H1 (cell line): Measurements from ENCODE around the gene MRM2. TPM values are rescaled to one million over a fixed set of nuclear protein-coding genes. Genes with fewer than 3 reads are reported as not detected.

Experiments used
- CTCF ChIA-PET: fragments of 300-600 bp; sonication (Branson Sonifier 250); formaldehyde crosslinking; loops from one replicate; lab custom pipeline; 2021; ENCODE audit not compliant: partially characterized antibody; lab: Charles Lee
- POLR2A ChIA-PET: fragments of 300-600 bp; sonication (Branson Sonifier 250); formaldehyde crosslinking; loops from one replicate; lab custom pipeline; 2021; ENCODE audit warnings: inconsistent platforms; ENCODE audit not compliant: partially characterized antibody; lab: Charles Lee
- DNase-seq, 2 experiments: peaks; one replicate each; pipeline versions ENCODE4 v3.0.0 to v3.0.0-alpha.2; 2010 to 2022; ENCODE audit warnings: low spot score in 2 of 2, low read depth in 1 of 2, mixed read lengths in 1 of 2
- FAIRE-seq: peaks from 2 replicates; lab custom pipeline; 2011; peaks lifted over from hg19 to GRCh38; lab: Jason Lieb, UNC
- H2AFZ ChIP-seq: 2 replicates; pipeline ENCODE4 v1.8.1; 2012; ENCODE audit warnings: low read length, inconsistent platforms
- H2AK5ac ChIP-seq: 2 replicates; pipeline ENCODE4 v1.6.1; 2013; ENCODE audit warnings: low read depth, low read length
- H2BK120ac ChIP-seq: replicated peaks from 2 replicates; pipeline ENCODE3; 2013; ENCODE audit warnings: low read depth, low read length, inconsistent platforms
- H2BK12ac ChIP-seq: 2 replicates; pipeline ENCODE4 v1.6.1; 2013; ENCODE audit warnings: low read depth, low read length
- H2BK15ac ChIP-seq: 2 replicates; pipeline ENCODE4 v1.6.1; 2013; ENCODE audit warnings: low read length
- H2BK20ac ChIP-seq: 2 replicates; pipeline ENCODE4 v1.6.1; 2013; ENCODE audit warnings: low read length
- H2BK5ac ChIP-seq: 2 replicates; pipeline ENCODE4 v1.6.1; 2013; ENCODE audit warnings: low read depth, low read length
- H3K14ac ChIP-seq: 2 replicates; pipeline ENCODE4 v1.6.1; 2013; ENCODE audit warnings: inconsistent platforms; ENCODE audit not compliant: insufficient read length
- H3K18ac ChIP-seq: 2 replicates; pipeline ENCODE4 v1.6.1; 2013; ENCODE audit warnings: low read length; ENCODE audit errors: extremely low read depth
- H3K23ac ChIP-seq: 2 replicates; pipeline ENCODE4 v1.6.1; 2013; ENCODE audit warnings: inconsistent platforms; ENCODE audit not compliant: insufficient read length
- H3K23me2 ChIP-seq: 2 replicates; pipeline ENCODE4 v1.6.1; 2013; ENCODE audit warnings: low read depth, low read length
- H3K27ac ChIP-seq: 2 replicates; pipeline ENCODE4 v1.6.1; 2011; ENCODE audit warnings: low read depth, low read length, inconsistent platforms
- H3K27me3 ChIP-seq, 4 experiments: replicated peaks in 1 of 4; 1 replicate in 1 of 4; 2 replicates in 3 of 4; pipeline versions ENCODE4 v1.6.1 to v1.8.1; 2011 to 2013; ENCODE audit warnings: low read length in 3 of 4, mild to moderate bottlenecking in 3 of 4, inconsistent platforms in 2 of 4, mixed read lengths in 2 of 4, moderate library complexity in 1 of 4; ENCODE audit not compliant: control insufficient read depth in 3 of 4, insufficient read depth in 3 of 4; ENCODE audit errors: extremely low read depth in 1 of 4
- H3K36me3 ChIP-seq, 4 experiments: 2 replicates each; pipeline versions ENCODE4 v1.6.1 to v1.8.1; 2011 to 2013; ENCODE audit warnings: mild to moderate bottlenecking in 4 of 4, low read length in 3 of 4, moderate library complexity in 2 of 4, control low read depth in 1 of 4, inconsistent platforms in 1 of 4; ENCODE audit not compliant: insufficient read depth in 4 of 4, control insufficient read depth in 2 of 4
- H3K4ac ChIP-seq: replicated peaks from 2 replicates; pipeline ENCODE3; 2013; ENCODE audit warnings: low read length, low read depth, mixed read lengths, inconsistent platforms; ENCODE audit not compliant: insufficient read length
- H3K4me1 ChIP-seq, 4 experiments: replicated peaks in 1 of 4; 1 replicate in 1 of 4; 2 replicates in 3 of 4; pipeline versions ENCODE4 v1.6.1 to v1.8.1; 2011 to 2013; ENCODE audit warnings: low read length in 3 of 4, inconsistent platforms in 2 of 4, mixed read lengths in 1 of 4; ENCODE audit not compliant: insufficient read depth in 4 of 4, control insufficient read depth in 3 of 4
- H3K4me2 ChIP-seq, 2 experiments: 2 replicates each; pipeline versions ENCODE4 v1.6.1 to v1.8.1; 2011 to 2013; ENCODE audit warnings: low read depth in 2 of 2, low read length in 2 of 2, control low read depth in 1 of 2, inconsistent platforms in 1 of 2, mild to moderate bottlenecking in 1 of 2; ENCODE audit not compliant: insufficient read depth in 1 of 2
- H3K4me3 ChIP-seq, 4 experiments: fragments of 200-600, 300-600 bp in 1 of 4; sonication (generic), shearing (Covaris generic), sonication (Bioruptor Twin) in 1 of 4; 2 replicates each; pipeline versions ENCODE4 v1.5.1 to v1.8.1; 2011 to 2016; ENCODE audit warnings: low read length in 4 of 4, low read depth in 3 of 4, control low read depth in 2 of 4, inconsistent platforms in 2 of 4, mild to moderate bottlenecking in 2 of 4, mixed read lengths in 1 of 4, moderate library complexity in 1 of 4; ENCODE audit not compliant: insufficient read depth in 2 of 4; ENCODE audit errors: extremely low read depth in 1 of 4
- H3K56ac ChIP-seq: replicated peaks from 2 replicates; pipeline ENCODE3; 2013; ENCODE audit warnings: low read depth, mild to moderate bottlenecking, mixed read lengths, low read length, inconsistent platforms; ENCODE audit not compliant: insufficient read length
- H3K79me1 ChIP-seq: 2 replicates; pipeline ENCODE4 v1.6.1; 2013; ENCODE audit warnings: low read depth, low read length, control low read depth
- H3K79me2 ChIP-seq, 2 experiments: 2 replicates each; pipeline versions ENCODE4 v1.6.1 to v1.8.1; 2012 to 2013; ENCODE audit warnings: low read length in 2 of 2, mild to moderate bottlenecking in 2 of 2, inconsistent platforms in 1 of 2; ENCODE audit not compliant: insufficient read depth in 2 of 2, control insufficient read depth in 1 of 2
- H3K9ac ChIP-seq, 4 experiments: replicated peaks in 1 of 4; 1 replicate in 1 of 4; 2 replicates in 3 of 4; pipeline versions ENCODE4 v1.6.1 to v1.8.1; 2011 to 2013; ENCODE audit warnings: low read depth in 3 of 4, low read length in 3 of 4, control low read depth in 2 of 4, mild to moderate bottlenecking in 2 of 4, moderate library complexity in 2 of 4, inconsistent platforms in 1 of 4; ENCODE audit errors: extremely low read depth in 1 of 4
- H3K9me3 ChIP-seq, 2 experiments: 2 replicates each; pipeline versions ENCODE4 v1.6.1 to v1.8.1; 2012 to 2013; ENCODE audit warnings: mild to moderate bottlenecking in 2 of 2, moderate library complexity in 2 of 2, control low read depth in 1 of 2, inconsistent platforms in 1 of 2, low read depth in 1 of 2, low read length in 1 of 2, mixed read lengths in 1 of 2; ENCODE audit not compliant: insufficient read depth in 2 of 2
- H4K20me1 ChIP-seq, 2 experiments: replicated peaks in 1 of 2; 2 replicates each; pipeline versions ENCODE3 to v1.8.1; 2011 to 2013; ENCODE audit warnings: inconsistent platforms in 2 of 2, low read length in 2 of 2, mild to moderate bottlenecking in 1 of 2; ENCODE audit not compliant: insufficient read depth in 2 of 2, control insufficient read depth in 1 of 2
- H4K5ac ChIP-seq: 2 replicates; pipeline ENCODE4 v1.6.1; 2013; ENCODE audit warnings: low read length, low read depth, mixed read lengths, inconsistent platforms; ENCODE audit not compliant: insufficient read length
- H4K8ac ChIP-seq: 2 replicates; pipeline ENCODE4 v1.8.0; 2013; ENCODE audit warnings: mild to moderate bottlenecking, moderate library complexity, low read length, inconsistent platforms; ENCODE audit not compliant: insufficient read depth; ENCODE audit errors: extremely low read depth
- H4K91ac ChIP-seq: replicated peaks from 2 replicates; pipeline ENCODE3; 2013; ENCODE audit warnings: low read length, mixed read lengths, inconsistent platforms; ENCODE audit not compliant: insufficient read length
- E2F6 ChIP-seq: IDR thresholded peaks from 2 replicates; pipeline ENCODE4 v1.6.1; 2012; ENCODE audit warnings: inconsistent platforms
- JUND ChIP-seq: IDR thresholded peaks from 2 replicates; pipeline ENCODE4 v1.6.1; 2011; ENCODE audit warnings: mild to moderate bottlenecking, improper control_type of control experiment, low read length
- POLR2AphosphoS5 ChIP-seq: IDR thresholded peaks from 2 replicates; pipeline ENCODE4 v1.6.1; 2011; ENCODE audit warnings: low read depth, low read length
- SIN3A ChIP-seq, 2 experiments: IDR thresholded peaks in 1 of 2; conservative IDR thresholded peaks in 1 of 2; 2 replicates each; pipeline ENCODE4 v1.6.1; 2011 to 2012; ENCODE audit warnings: low read length in 2 of 2, improper control_type of control experiment in 1 of 2, low read depth in 1 of 2, mild to moderate bottlenecking in 1 of 2
- whole genome bisulfite sequencing, 2 experiments: shearing (Covaris generic) in 1 of 2; methylation state at CpG; one replicate each; pipeline versions ENCODE4 v1.1.6 to v1.1.7; 2013 to 2015; ENCODE audit warnings: low lambda C conversion rate in 2 of 2, mixed read lengths in 2 of 2, inconsistent platforms in 1 of 2, low coverage in 1 of 2, missing lambda C conversion rate in 1 of 2; ENCODE audit not compliant: insufficient replicate concordance in 2 of 2, insufficient coverage in 1 of 2, insufficient read length in 1 of 2; ENCODE audit errors: extremely low coverage in 1 of 2, missing lambda C conversion rate in 1 of 2; 5-methylcytosine and 5-hydroxymethylcytosine counted together
- polyA plus RNA-seq, 7 experiments: library from polyadenylated mRNA; depleted of rRNA in 3 of 7; stranded (reverse) in 5 of 7; unstranded in 2 of 7; fragments of >200 nt in 5 of 7; fragments of 200-250 nt in 2 of 7; gene quantifications; 1 replicate in 5 of 7; 2 replicates in 1 of 7; 4 replicates in 1 of 7; pipeline versions ENCODE4 v1.2.1 to v1.2.3, GENCODE V29; 2011 to 2013; ENCODE audit warnings: missing spikeins in 2 of 7, mixed read lengths in 2 of 7
- total RNA-seq: library from RNA; stranded (reverse); fragmentation: NEBNext Ultra II Directional; extraction: Animal tissue kit (Norgen Biotek cat#: 25700); gene quantifications from 2 replicates; pipeline ENCODE4 v1.2.1, GENCODE V29; 2021

The MRM2 gene
- total and polyA plus RNA-seq, 2 of the 8 experiments (the other 6 are each of a cell fraction or from before 2014, with no cell fraction given) = 17.2 to 38.6 TPM

- H3K27ac ChIP-seq = no peak overlapping the region
- FAIRE-seq (no peak), DNase-seq (no peak)
- H3K36me3 ChIP-seq = peaks cover 0 to 14% (median 0%) of the 10 kb centered on the region in 4 experiments; a peak in 4 of 8 replicates
- no peak overlapping the region for H3K18ac ChIP-seq
- H3K79me1 ChIP-seq = no peaks in the 10 kb centered on the region
- no peak overlapping the region for H2AK5ac ChIP-seq
- H3K4me2 ChIP-seq = no peak overlapping the region
- H3K56ac ChIP-seq = no peak overlapping the region
- H4K91ac ChIP-seq = no peak overlapping the region
- no peak overlapping the region for H3K9ac ChIP-seq
- H2BK15ac ChIP-seq = no peak overlapping the region
- H2BK20ac ChIP-seq = no peak overlapping the region
- H4K20me1 ChIP-seq = peaks cover 0 to 5% of the 10 kb centered on the region in 2 experiments
- no peak overlapping the region for H3K23ac ChIP-seq
- no peak overlapping the region for H2BK12ac ChIP-seq
- no peaks in the 10 kb centered on the region for H3K23me2 ChIP-seq
- H3K9me3 ChIP-seq = no peaks in the 10 kb centered on the region
- no peak overlapping the region for H3K4me3 ChIP-seq
- no peak overlapping the region for H2BK120ac ChIP-seq
- WGBS, 2 experiments = 90% methylated on average over 27 of the region's 32 CpGs; no CpG with 5 or more reads in 1 of the 2 experiments
- H4K5ac ChIP-seq = no peak overlapping the region
- H3K4ac ChIP-seq = no peak overlapping the region
- ChIA-PET POLR2A (interaction anchor here (0.9 to 3.1 kb wide), 4 partner anchors 8 to 48 kb away, joined by 4 to 11 read pairs (median 4); partner anchors contain the start of gene MAD1L1), CTCF (interaction anchor here (0.8 to 1.7 kb wide), 3 partner anchors 44 to 94 kb away, joined by 3 to 4 read pairs (median 3); no protein-coding TSS in a partner anchor)
- H2AFZ ChIP-seq = no peak overlapping the region
- H2BK5ac ChIP-seq = peak overlapping the region; percentile 60
- no peaks in the 10 kb centered on the region for H3K27me3 ChIP-seq
- H3K79me2 ChIP-seq = no peaks in the 10 kb centered on the region
- H4K8ac ChIP-seq = peak overlapping the region; percentile 35; the same call in 1 of the 2 replicates
- no peak overlapping the region for H3K14ac ChIP-seq
- no peaks in the 10 kb centered on the region for H3K4me1 ChIP-seq
- TF ChIP-seq SIN3A (conservative IDR thresholded peaks at IDR 0.05 in 1 of 2, IDR thresholded peaks at IDR 0.05 in 1 of 2; ENCODE audit: low read depth in 1 of 2, low read length in 2 of 2) (no peak), JUND (no peak), POLR2AphosphoS5 (0 out of 2 replicates have a peak, but pooled peaks have one; percentile 18), E2F6 (no peak)
These were observed 11.7 kb upstream of the MRM2 start for GRCh38 chr7:2253525-2254244.
